Erythroblast (primary cell): ENCODE measurements around the gene ZNF90.

ENCODE experiments used
- GATA1 ChIP-seq: IDR thresholded peaks from 2 replicates; pipeline ENCODE4 v1.6.1; 2011; ENCODE audit warnings: low read depth, mild to moderate bottlenecking, control low read depth, low read length, moderate library complexity
- POLR2A ChIP-seq: IDR thresholded peaks from 2 replicates; pipeline ENCODE4 v1.6.1; 2011; ENCODE audit warnings: mild to moderate bottlenecking, low read length

GRCh38 chr19:20035935-20036334 lies 41.9 kb upstream of the ZNF90 start:
- TF ChIP-seq POLR2A = no peak
- TF ChIP-seq GATA1 = no peak
